Measurements from ENCODE around the gene GART. TPM values are rescaled to one million over a fixed set of nuclear protein-coding genes. Genes with fewer than 3 reads are reported as not detected.
A peak's percentile ranks its signal among the peaks of the same experiment; 100 is the strongest.

GART gene
- total and polyA plus RNA-seq, 2 donors (not counting 3 experiments of a cell fraction or from before 2014, with no cell fraction given): 12.0 to 112 TPM

DNA sequence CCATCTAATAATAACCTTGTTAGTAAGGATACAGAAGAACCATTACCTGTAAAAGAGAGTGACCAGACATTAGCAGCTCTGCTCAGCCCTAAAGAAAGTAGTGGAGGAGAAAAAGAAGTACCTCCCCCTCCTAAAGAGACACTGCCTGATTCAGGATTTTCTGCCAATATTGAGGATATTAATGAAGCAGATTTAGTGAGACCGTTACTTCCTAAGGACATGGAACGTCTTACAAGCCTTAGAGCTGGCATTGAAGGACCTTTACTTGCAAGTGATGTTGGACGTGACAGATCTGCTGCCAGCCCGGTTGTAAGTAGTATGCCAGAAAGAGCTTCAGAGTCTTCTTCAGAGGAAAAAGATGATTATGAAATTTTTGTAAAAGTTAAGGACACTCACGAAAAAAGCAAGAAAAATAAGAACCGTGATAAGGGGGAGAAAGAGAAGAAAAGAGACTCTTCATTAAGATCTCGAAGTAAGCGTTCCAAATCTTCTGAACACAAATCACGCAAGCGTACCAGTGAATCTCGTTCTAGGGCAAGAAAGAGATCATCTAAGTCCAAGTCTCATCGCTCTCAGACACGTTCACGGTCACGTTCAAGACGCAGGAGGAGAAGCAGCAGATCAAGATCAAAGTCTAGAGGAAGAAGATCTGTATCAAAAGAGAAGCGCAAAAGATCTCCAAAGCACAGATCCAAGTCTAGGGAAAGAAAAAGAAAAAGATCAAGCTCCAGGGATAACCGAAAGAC lies 12.5 kb upstream of the GART start:
- intact Hi-C loops (cut with micrococcal nuclease): no loop called here
- Histone ChIP-seq H3K27me3 (ENCODE audit: control insufficient read depth in 2 of 2, insufficient read depth in 2 of 2, low read length in 2 of 2) (no peaks in the 10 kb centered on the region), H3K79me2 (ENCODE audit: control insufficient read depth, insufficient read depth, low read length) (peaks cover 98% of the 10 kb centered on the region), H3K36me3 (ENCODE audit: control insufficient read depth in 2 of 2, extremely low read depth in 1 of 2, insufficient read depth in 2 of 2, low read length in 2 of 2) (peaks cover 46 to 68% of the 10 kb centered on the region in 2 experiments), H3K9ac (replicated peaks; ENCODE audit: extremely low read depth, insufficient read depth, low read length) (no peak overlapping the region), H4K20me1 (replicated peaks; ENCODE audit: control insufficient read depth, extremely low read depth, insufficient read depth, low read length) (peaks cover 21% of the 10 kb centered on the region), H3K4me2 (ENCODE audit: insufficient read depth, low read length) (no peak overlapping the region), H3K4me3 (replicated peaks in 1 of 3; ENCODE audit: insufficient read depth in 1 of 3, low read depth in 1 of 3, low read length in 3 of 3) (no peak overlapping the region), H3K4me1 (ENCODE audit: control insufficient read depth, extremely low read depth, insufficient read depth, low read length) (no peaks in the 10 kb centered on the region), H2AFZ (ENCODE audit: low read depth, low read length) (no peak overlapping the region), H3K27ac (ENCODE audit: insufficient read depth, low read depth, low read length) (no peak overlapping the region), H3K9me3 (replicated peaks; ENCODE audit: control insufficient read depth, insufficient read depth, low read length) (no peaks in the 10 kb centered on the region), H3K9me1 (replicated peaks; ENCODE audit: control insufficient read depth, extremely low read depth, insufficient read depth, low read length) (no peaks in the 10 kb centered on the region)
- DNase-seq (ENCODE audit: low read depth, low spot score): no peak
- dilution Hi-C loops (cut with MboI; ENCODE audit: extremely low pct_ligation_motif_present, low sequenced_read_pairs): no loop called here
- TF ChIP-seq POLR2A (IDR thresholded peaks at IDR 0.05; ENCODE audit: low read depth, low read length) (no peak), EZH2 (IDR thresholded peaks at IDR 0.05; ENCODE audit: borderline replicate concordance, low read depth, low read length, severe bottlenecking) (no peak), POLR2AphosphoS5 (IDR thresholded peaks at IDR 0.05; ENCODE audit: insufficient read depth, low read depth, low read length) (no peak)
- BruUV-seq (replicated peaks): TSS peak; percentile 12
- ChIA-PET CTCF (interaction anchor here (0.9 to 1.3 kb wide), 3 partner anchors 10 to 51 kb away, joined by 4 to 6 read pairs (median 4); no protein-coding TSS in a partner anchor), POLR2A (no interaction called here)
- no peak for FAIRE-seq

DNA sequence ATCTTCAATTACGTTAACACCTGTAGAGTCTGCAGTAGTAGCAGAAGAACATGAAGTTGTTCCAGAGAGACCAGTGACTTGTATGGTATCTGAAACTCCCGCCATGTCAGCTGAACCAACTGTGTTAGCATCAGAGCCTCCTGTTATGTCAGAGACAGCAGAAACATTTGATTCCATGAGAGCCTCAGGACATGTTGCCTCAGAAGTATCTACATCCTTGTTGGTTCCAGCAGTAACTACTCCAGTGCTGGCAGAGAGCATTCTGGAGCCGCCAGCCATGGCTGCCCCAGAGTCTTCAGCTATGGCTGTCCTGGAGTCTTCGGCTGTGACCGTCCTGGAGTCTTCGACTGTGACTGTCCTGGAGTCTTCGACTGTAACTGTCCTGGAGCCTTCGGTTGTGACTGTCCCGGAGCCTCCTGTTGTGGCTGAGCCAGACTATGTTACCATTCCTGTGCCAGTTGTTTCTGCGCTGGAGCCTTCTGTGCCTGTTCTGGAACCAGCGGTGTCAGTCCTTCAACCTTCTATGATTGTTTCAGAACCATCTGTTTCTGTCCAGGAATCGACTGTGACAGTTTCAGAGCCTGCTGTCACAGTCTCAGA lies 11.2 kb upstream of the GART start:
- no peaks in the 10 kb centered on the region for H3K4me1 ChIP-seq (ENCODE audit: control insufficient read depth, extremely low read depth, insufficient read depth, low read length)
- ChIA-PET CTCF (no interaction called here), POLR2A (no interaction called here)
- no peaks in the 10 kb centered on the region for H3K27me3 ChIP-seq (ENCODE audit: control insufficient read depth in 2 of 2, insufficient read depth in 2 of 2, low read length in 2 of 2)
- H3K4me3 ChIP-seq (replicated peaks in 1 of 3; ENCODE audit: insufficient read depth in 1 of 3, low read depth in 1 of 3, low read length in 3 of 3): no peak overlapping the region
- H3K36me3 ChIP-seq (ENCODE audit: control insufficient read depth in 2 of 2, extremely low read depth in 1 of 2, insufficient read depth in 2 of 2, low read length in 2 of 2): peaks cover 46 to 66% of the 10 kb centered on the region in 2 experiments
- TF ChIP-seq FOS (IDR thresholded peaks at IDR 0.05; ENCODE audit: borderline replicate concordance, insufficient read depth, low read length) (no peak), MYC (IDR thresholded peaks at IDR 0.05; ENCODE audit: low read depth, low read length) (no peak), POLR2A (IDR thresholded peaks at IDR 0.05; ENCODE audit: low read depth, low read length) (peak; percentile 11)
- TF ChIP-seq, protein P1, sequence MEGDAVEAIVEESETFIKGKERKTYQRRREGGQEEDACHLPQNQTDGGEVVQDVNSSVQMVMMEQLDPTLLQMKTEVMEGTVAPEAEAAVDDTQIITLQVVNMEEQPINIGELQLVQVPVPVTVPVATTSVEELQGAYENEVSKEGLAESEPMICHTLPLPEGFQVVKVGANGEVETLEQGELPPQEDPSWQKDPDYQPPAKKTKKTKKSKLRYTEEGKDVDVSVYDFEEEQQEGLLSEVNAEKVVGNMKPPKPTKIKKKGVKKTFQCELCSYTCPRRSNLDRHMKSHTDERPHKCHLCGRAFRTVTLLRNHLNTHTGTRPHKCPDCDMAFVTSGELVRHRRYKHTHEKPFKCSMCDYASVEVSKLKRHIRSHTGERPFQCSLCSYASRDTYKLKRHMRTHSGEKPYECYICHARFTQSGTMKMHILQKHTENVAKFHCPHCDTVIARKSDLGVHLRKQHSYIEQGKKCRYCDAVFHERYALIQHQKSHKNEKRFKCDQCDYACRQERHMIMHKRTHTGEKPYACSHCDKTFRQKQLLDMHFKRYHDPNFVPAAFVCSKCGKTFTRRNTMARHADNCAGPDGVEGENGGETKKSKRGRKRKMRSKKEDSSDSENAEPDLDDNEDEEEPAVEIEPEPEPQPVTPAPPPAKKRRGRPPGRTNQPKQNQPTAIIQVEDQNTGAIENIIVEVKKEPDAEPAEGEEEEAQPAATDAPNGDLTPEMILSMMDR (IDR thresholded peaks at IDR 0.05; ENCODE audit: extremely low read depth in 1 of 2, insufficient read depth in 1 of 2, low read depth in 1 of 2, low read length in 2 of 2): no peak
- H2AFZ ChIP-seq (ENCODE audit: low read depth, low read length): no peak overlapping the region
- dilution Hi-C loops (cut with MboI; ENCODE audit: extremely low pct_ligation_motif_present, low sequenced_read_pairs) (no loop called here), intact Hi-C loops (cut with micrococcal nuclease) (no loop called here)
- H3K9me3 ChIP-seq (replicated peaks; ENCODE audit: control insufficient read depth, insufficient read depth, low read length): no peaks in the 10 kb centered on the region
- no TSS peak for BruUV-seq (replicated peaks)
- no peak overlapping the region for H3K27ac ChIP-seq (ENCODE audit: insufficient read depth, low read depth, low read length)
- DNase-seq (ENCODE audit: low read depth, low spot score): no peak
- H4K20me1 ChIP-seq (replicated peaks; ENCODE audit: control insufficient read depth, extremely low read depth, insufficient read depth, low read length): peaks cover 20% of the 10 kb centered on the region
- H3K9me1 ChIP-seq (replicated peaks; ENCODE audit: control insufficient read depth, extremely low read depth, insufficient read depth, low read length): no peaks in the 10 kb centered on the region
- peaks cover 98% of the 10 kb centered on the region for H3K79me2 ChIP-seq (ENCODE audit: control insufficient read depth, insufficient read depth, low read length)
- H3K4me2 ChIP-seq (ENCODE audit: insufficient read depth, low read length): no peak overlapping the region
- no peak for FAIRE-seq
- H3K9ac ChIP-seq (replicated peaks; ENCODE audit: extremely low read depth, insufficient read depth, low read length): no peak overlapping the region

Measured in endothelial cell of umbilical vein (primary cell).